Eye (tissue), 1 donor: ENCODE data around the gene LAP3.

ENCODE experiments used
- DNase-seq: peaks from one replicate; pipeline ENCODE4 v3.0.0-alpha.2; 2015

The LAP3 gene

GRCh38 chr4:17619416-17620105 lies 42.6 kb downstream of the LAP3 start:
- DNase-seq: no peak

GRCh38 chr4:17623451-17624001 lies 46.5 kb downstream of the LAP3 start:
- DNase-seq: no peak

GRCh38 chr4:17624821-17625220 lies 47.8 kb downstream of the LAP3 start:
- DNase-seq: no peak

GRCh38 chr4:17630228-17630627 lies 53.2 kb downstream of the LAP3 start:
- no peak for DNase-seq

GRCh38 chr4:17633600-17633999 lies 56.6 kb downstream of the LAP3 start:
- DNase-seq: no peak

GRCh38 chr4:17635056-17635455 lies 58.1 kb downstream of the LAP3 start:
- no peak for DNase-seq

- no peak for DNase-seq
These were observed 59.3 kb downstream of the LAP3 start for GRCh38 chr4:17636341-17636695.

GRCh38 chr4:17636696-17637622 lies 60.0 kb downstream of the LAP3 start:
- DNase-seq: peak; percentile 87

GRCh38 chr4:17639136-17639535 lies 62.1 kb downstream of the LAP3 start:
- no peak for DNase-seq

GRCh38 chr4:17642398-17642783 lies 65.4 kb downstream of the LAP3 start:
- no peak for DNase-seq

GRCh38 chr4:17646693-17647092 lies 69.7 kb downstream of the LAP3 start:
- no peak for DNase-seq

- no peak for DNase-seq
These were observed 70.3 kb downstream of the LAP3 start for GRCh38 chr4:17647176-17647806.

- DNase-seq: no peak
These were observed 70.9 kb downstream of the LAP3 start for GRCh38 chr4:17647927-17648326.

- DNase-seq: no peak
These were observed 73.4 kb downstream of the LAP3 start for GRCh38 chr4:17650406-17650805.

- DNase-seq: no peak
These were observed 77.7 kb downstream of the LAP3 start for GRCh38 chr4:17654701-17655100.

- DNase-seq: peak; percentile 76
These were observed 80.1 kb downstream of the LAP3 start for GRCh38 chr4:17657090-17657489.
